ENCODE measurements around the gene C20orf96. TPM values are rescaled to one million over a fixed set of nuclear protein-coding genes. Genes with fewer than 3 reads are reported as not detected.

The C20orf96 gene
- total RNA-seq, 1 donor from 2014 or later, result 10.8 TPM

DNA sequence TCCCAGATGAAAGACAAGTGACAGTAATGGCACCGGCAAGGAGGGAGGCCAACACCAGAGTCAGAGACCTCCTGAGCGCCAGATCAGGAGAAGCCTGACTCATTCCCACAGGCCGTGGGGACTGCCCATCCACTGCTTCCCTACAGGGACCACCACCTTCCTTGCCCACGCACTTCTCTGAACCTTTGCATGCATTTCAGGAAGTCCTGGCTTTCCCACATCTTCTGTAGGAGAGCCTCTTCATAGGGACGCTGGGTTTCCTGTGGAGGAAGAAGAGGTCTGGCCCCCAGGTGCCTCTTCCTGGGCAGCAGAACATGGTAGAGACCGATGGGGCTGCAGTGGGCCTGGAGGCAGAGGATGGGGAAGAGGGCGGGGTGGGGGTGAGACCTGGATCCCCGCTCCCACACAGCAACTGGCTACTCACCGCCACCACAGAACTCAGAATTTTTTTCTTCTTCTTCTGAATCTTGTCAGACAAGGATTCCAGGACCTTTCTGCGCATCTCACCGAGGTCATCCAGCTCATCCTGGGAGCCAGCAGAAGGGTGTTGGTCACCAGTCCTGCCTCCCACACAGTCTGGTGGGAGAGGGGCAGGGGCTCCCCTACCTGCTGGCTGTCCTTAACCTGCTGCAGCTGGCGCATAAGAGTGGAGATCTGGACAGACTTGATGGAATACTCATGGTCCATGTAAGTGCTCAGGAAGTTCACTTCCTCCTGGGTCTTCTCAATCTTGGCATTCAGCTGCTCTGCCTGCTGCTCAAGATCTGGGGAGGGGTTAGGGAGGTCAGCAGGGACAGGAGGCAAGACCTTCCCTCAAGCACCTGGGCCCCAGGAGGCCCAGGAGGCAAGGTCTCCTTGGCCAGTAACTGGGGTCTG, 13.7 kb downstream of the C20orf96 start:
- no peak for DNase-seq (ENCODE audit: low spot score)
- TF ChIP-seq, protein P1, sequence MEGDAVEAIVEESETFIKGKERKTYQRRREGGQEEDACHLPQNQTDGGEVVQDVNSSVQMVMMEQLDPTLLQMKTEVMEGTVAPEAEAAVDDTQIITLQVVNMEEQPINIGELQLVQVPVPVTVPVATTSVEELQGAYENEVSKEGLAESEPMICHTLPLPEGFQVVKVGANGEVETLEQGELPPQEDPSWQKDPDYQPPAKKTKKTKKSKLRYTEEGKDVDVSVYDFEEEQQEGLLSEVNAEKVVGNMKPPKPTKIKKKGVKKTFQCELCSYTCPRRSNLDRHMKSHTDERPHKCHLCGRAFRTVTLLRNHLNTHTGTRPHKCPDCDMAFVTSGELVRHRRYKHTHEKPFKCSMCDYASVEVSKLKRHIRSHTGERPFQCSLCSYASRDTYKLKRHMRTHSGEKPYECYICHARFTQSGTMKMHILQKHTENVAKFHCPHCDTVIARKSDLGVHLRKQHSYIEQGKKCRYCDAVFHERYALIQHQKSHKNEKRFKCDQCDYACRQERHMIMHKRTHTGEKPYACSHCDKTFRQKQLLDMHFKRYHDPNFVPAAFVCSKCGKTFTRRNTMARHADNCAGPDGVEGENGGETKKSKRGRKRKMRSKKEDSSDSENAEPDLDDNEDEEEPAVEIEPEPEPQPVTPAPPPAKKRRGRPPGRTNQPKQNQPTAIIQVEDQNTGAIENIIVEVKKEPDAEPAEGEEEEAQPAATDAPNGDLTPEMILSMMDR (IDR thresholded peaks at IDR 0.05), result no peak
- Mint-ChIP-seq H3K36me3 (ENCODE audit: low read depth) (peaks cover 29% of the 10 kb centered on the region), H3K4me1 (ENCODE audit: low read depth) (no peaks in the 10 kb centered on the region), H3K4me3 (ENCODE audit: unreplicated experiment) (no peak overlapping the region), H3K9me3 (ENCODE audit: low read depth) (no peaks in the 10 kb centered on the region), H3K27me3 (ENCODE audit: low read depth) (no peaks in the 10 kb centered on the region), H3K27ac (ENCODE audit: unreplicated experiment) (no peak overlapping the region)

DNA sequence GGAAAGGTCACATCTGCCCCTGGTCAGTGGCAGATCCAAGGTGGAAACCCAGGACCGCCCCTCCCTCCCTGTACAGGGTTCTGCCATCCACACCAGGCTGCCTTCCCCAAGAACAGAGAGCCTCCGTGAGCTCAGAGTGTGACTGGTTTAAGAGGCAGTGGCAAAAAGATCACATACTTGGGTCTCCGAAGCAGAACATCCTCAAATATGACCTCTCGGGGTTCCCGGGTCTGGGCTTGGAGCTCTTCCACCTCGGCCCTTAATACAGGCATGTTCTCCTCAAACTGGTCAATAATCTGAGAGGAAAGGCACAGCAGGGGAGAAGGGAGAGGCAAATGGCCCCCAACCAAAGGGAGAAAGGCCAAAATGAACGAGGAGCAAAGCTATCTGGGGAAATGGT, 14.8 kb downstream of the C20orf96 start:
- TF ChIP-seq, protein P1 (IDR thresholded peaks at IDR 0.05), result no peak
- DNase-seq (ENCODE audit: low spot score), result no peak
- Mint-ChIP-seq H3K27me3 (ENCODE audit: low read depth) (no peaks in the 10 kb centered on the region), H3K36me3 (ENCODE audit: low read depth) (peaks cover 26% of the 10 kb centered on the region), H3K27ac (ENCODE audit: unreplicated experiment) (no peak overlapping the region), H3K9me3 (ENCODE audit: low read depth) (no peaks in the 10 kb centered on the region), H3K4me1 (ENCODE audit: low read depth) (no peaks in the 10 kb centered on the region), H3K4me3 (ENCODE audit: unreplicated experiment) (no peak overlapping the region)

DNA sequence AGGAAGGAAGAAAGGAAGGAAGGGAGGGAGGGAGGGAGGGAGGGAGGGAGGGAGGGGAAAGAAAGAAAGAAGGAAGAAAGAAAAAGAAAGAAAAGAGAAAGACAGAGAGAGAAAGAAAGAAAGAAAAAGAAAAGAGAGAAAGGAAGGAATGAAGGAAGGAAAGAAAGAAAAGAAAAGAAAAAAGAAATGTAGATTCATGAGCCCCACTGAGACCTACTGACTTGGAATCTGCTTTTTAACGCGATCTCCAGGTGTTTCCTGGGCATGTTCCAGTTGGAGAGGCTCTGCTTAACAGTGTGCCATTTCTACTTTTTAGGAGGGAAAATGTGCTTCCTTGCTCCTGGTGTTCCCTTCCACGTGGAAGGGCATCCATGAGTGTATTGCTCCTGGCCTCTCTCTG, 16.7 kb downstream of the C20orf96 start:
- DNase-seq (ENCODE audit: low spot score), result no peak
- Mint-ChIP-seq H3K27ac (ENCODE audit: unreplicated experiment) (no peak overlapping the region), H3K9me3 (ENCODE audit: low read depth) (no peaks in the 10 kb centered on the region), H3K36me3 (ENCODE audit: low read depth) (peaks cover 26% of the 10 kb centered on the region), H3K4me1 (ENCODE audit: low read depth) (no peaks in the 10 kb centered on the region), H3K4me3 (ENCODE audit: unreplicated experiment) (no peak overlapping the region), H3K27me3 (ENCODE audit: low read depth) (no peaks in the 10 kb centered on the region)
- TF ChIP-seq, protein P1 (IDR thresholded peaks at IDR 0.05), result no peak

DNA sequence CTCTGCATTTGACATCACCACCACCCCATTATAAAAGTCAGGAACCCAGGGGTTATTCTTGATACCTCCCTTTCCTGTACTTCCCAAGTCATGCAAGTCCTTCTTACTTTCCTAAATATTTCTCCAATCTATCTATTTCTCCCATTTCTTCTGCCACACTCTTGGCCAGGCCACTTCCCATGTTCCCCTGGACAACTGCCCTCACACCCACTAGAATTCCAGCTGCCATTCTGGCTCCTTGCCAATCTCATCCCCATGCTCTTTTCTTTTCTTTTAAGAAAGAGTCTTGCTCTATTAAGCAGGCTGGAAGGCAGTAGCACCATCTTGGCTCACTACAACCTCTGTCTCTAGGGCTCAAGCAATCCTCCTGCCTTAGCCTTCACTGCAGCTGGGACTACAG, 17.8 kb downstream of the C20orf96 start:
- H3K27me3 Mint-ChIP-seq (ENCODE audit: low read depth), result no peaks in the 10 kb centered on the region
- DNase-seq (ENCODE audit: low spot score), result no peak
- no peak overlapping the region for H3K27ac Mint-ChIP-seq (ENCODE audit: unreplicated experiment)
- no peaks in the 10 kb centered on the region for H3K9me3 Mint-ChIP-seq (ENCODE audit: low read depth)
- no peaks in the 10 kb centered on the region for H3K4me1 Mint-ChIP-seq (ENCODE audit: low read depth)
- TF ChIP-seq, protein P1 (IDR thresholded peaks at IDR 0.05), result no peak
- peaks cover 21% of the 10 kb centered on the region for H3K36me3 Mint-ChIP-seq (ENCODE audit: low read depth)
- no peak overlapping the region for H3K4me3 Mint-ChIP-seq (ENCODE audit: unreplicated experiment)

DNA sequence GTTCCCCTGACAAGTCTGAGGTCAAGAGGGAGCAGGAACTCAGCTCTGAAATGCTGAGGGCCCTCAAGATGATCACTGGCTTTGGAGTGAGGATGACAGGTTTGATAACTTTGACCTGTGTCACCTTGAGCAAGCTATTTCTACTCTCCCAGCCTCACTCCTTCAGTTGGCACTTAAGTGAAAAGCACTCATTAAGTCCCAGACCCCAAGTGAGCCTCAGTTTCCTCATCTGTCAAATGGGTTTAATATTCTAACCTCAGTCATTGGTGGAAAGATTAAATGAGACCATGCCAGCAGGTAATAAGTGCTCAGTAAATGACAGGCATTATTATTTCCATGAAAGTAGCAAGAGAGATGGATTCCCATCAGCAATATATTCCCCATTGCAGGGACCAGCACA, 19.0 kb downstream of the C20orf96 start:
- H3K27me3 Mint-ChIP-seq (ENCODE audit: low read depth), result no peaks in the 10 kb centered on the region
- no peak overlapping the region for H3K27ac Mint-ChIP-seq (ENCODE audit: unreplicated experiment)
- H3K4me1 Mint-ChIP-seq (ENCODE audit: low read depth), result peaks cover 7% of the 10 kb centered on the region
- H3K9me3 Mint-ChIP-seq (ENCODE audit: low read depth), result no peaks in the 10 kb centered on the region
- DNase-seq (ENCODE audit: low spot score), result no peak
- TF ChIP-seq, protein P1 (IDR thresholded peaks at IDR 0.05), result no peak
- no peak overlapping the region for H3K4me3 Mint-ChIP-seq (ENCODE audit: unreplicated experiment)
- H3K36me3 Mint-ChIP-seq (ENCODE audit: low read depth), result peaks cover 11% of the 10 kb centered on the region
